Psoas muscle (tissue), 8 donors: ENCODE data around the gene TMEM119. TPM values are rescaled to one million over a fixed set of nuclear protein-coding genes. Genes with fewer than 3 reads are reported as not detected.

Experiments used
- ATAC-seq, 4 donors: fragments of 200-7000 bp; cut with Tn5 transposase; one replicate each; pipeline ENCODE4 v1.9.1; 2020; ENCODE audit warnings: moderate library complexity in 3 of 4, mild to moderate bottlenecking in 2 of 4
- DNase-seq, 2 donors: peaks; one replicate each; pipeline ENCODE4 v3.0.0-alpha.2; 2020
- H3K27ac ChIP-seq: fragments of 200-600 bp; one replicate; pipeline ENCODE4 v1.8.0; 2022
- H3K27me3 ChIP-seq, 3 donors: fragments of 200-600 bp in 1 of 3; one replicate each; pipeline versions ENCODE4 v1.6.1 to v1.8.0; 2013 to 2022; ENCODE audit warnings: low read length in 2 of 3, mild to moderate bottlenecking in 2 of 3, moderate library complexity in 1 of 3; ENCODE audit not compliant: insufficient read depth in 3 of 3
- H3K36me3 ChIP-seq, 2 donors: fragments of 200-600 bp in 1 of 2; one replicate each; pipeline versions ENCODE4 v1.6.1 to v1.8.0; 2013 to 2022; ENCODE audit warnings: low read depth in 1 of 2, mild to moderate bottlenecking in 1 of 2, moderate library complexity in 1 of 2; ENCODE audit not compliant: insufficient read depth in 1 of 2
- H3K4me1 ChIP-seq: fragments of 200-600 bp; one replicate; pipeline ENCODE4 v1.8.0; 2022
- H3K4me3 ChIP-seq: fragments of 200-600 bp; one replicate; pipeline ENCODE4 v1.8.0; 2022; ENCODE audit warnings: mild to moderate bottlenecking
- H3K9me3 ChIP-seq: fragments of 200-600 bp; one replicate; pipeline ENCODE4 v1.8.0; 2022
- WGBS, 3 donors: extraction: QIAGEN DNeasy Blood & Tissue Kit; methylation state at CpG; one replicate each; pipeline versions ENCODE4 v1.1.6 to v1.1.7; 2013; 5-methylcytosine and 5-hydroxymethylcytosine counted together
- intact Hi-C, 2 donors: fragments of 100-400 bp; cut with DNase I; formaldehyde crosslinking; loops; one replicate each; pipeline versions ENCODE4 v1.11.0 to v1.14.2; 2022
- polyA plus RNA-seq, 3 donors: library from polyadenylated mRNA; stranded (reverse); fragments of 200-250 nt; gene quantifications; one replicate each; pipeline ENCODE4 v1.2.3, GENCODE V29; 2013
- total RNA-seq, 4 donors: library from RNA; stranded (reverse); fragmentation: NEBNext Ultra II Directional in 2 of 4; extraction: Animal tissue kit (Norgen Biotek cat#: 25700) in 2 of 4; gene quantifications; one replicate each; pipeline versions ENCODE4 v1.2.1 to v1.2.4, GENCODE V29; 2021 to 2023
- TF ChIP-seq, protein P1 (sequence below): fragments of 200-600 bp; IDR thresholded peaks from one replicate; pipeline ENCODE4 v1.8.0; 2022; ENCODE audit warnings: antibody characterized with exemption
- donor health status: healthy with polysubstance abuse.
- donor health status: DM: no; HTN: no; CAD: no; lungs with moderate emphysema.
- donor health status: Bipolar disorder and iron deficiency.
- donor health status: healthy.
- donor health status: DM: yes; HTN: yes; CAD: no.
- donor health status: DM: no; HTN: no; CAD: no.
- donor health status: DM: no; HTN: no; CAD: no.
- donor health status: DM: yes; HTN: yes; CAD: no.

Gene TMEM119
- total and polyA plus RNA-seq, 7 donors = 0.25 to 2.6 (median 0.36) TPM

DNA sequence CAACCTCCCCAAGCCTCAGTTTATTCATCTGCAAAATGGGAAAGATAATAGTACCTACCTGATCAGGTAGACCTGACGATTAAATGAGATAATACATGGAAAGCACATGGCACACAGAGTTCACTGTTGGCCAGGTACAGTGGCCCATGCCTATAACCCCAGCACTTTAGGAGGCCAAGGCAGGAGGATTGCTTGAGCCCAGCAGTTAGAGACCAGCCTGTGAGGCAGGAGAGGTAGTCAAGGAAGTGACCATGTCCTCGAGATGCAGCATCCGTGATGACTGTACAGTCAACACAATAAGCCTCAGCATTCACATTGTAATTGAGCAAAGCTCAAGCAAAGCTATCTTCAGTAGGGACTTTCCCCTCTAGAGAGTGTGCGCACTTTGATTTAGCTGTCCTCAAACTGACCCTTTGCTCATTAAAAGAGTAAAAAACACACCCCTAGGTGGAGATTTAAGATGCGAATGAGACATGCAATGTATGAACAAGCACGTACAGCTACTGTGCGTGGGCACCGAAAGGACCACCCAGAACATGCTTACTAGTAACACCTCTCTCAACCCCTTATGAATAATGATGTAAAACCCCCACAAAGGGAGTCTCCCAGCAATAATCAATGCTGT is 25.6 kb downstream of the TMEM119 start:
- Histone ChIP-seq H3K27ac (no peak overlapping the region), H3K27me3 (no peaks in the 10 kb centered on the region), H3K4me1 (no peaks in the 10 kb centered on the region), H3K4me3 (no peak overlapping the region), H3K9me3 (no peaks in the 10 kb centered on the region), H3K36me3 (peaks cover 18 to 31% of the 10 kb centered on the region in 2 donors)
- TF ChIP-seq, protein P1, sequence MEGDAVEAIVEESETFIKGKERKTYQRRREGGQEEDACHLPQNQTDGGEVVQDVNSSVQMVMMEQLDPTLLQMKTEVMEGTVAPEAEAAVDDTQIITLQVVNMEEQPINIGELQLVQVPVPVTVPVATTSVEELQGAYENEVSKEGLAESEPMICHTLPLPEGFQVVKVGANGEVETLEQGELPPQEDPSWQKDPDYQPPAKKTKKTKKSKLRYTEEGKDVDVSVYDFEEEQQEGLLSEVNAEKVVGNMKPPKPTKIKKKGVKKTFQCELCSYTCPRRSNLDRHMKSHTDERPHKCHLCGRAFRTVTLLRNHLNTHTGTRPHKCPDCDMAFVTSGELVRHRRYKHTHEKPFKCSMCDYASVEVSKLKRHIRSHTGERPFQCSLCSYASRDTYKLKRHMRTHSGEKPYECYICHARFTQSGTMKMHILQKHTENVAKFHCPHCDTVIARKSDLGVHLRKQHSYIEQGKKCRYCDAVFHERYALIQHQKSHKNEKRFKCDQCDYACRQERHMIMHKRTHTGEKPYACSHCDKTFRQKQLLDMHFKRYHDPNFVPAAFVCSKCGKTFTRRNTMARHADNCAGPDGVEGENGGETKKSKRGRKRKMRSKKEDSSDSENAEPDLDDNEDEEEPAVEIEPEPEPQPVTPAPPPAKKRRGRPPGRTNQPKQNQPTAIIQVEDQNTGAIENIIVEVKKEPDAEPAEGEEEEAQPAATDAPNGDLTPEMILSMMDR = no peak
- ATAC-seq (no peak), DNase-seq (no peak)
- intact Hi-C loops = no loop called here
- 70 to 73% (median 71%) methylated on average over 8 of the region's 8 CpGs for WGBS, 3 donors

DNA sequence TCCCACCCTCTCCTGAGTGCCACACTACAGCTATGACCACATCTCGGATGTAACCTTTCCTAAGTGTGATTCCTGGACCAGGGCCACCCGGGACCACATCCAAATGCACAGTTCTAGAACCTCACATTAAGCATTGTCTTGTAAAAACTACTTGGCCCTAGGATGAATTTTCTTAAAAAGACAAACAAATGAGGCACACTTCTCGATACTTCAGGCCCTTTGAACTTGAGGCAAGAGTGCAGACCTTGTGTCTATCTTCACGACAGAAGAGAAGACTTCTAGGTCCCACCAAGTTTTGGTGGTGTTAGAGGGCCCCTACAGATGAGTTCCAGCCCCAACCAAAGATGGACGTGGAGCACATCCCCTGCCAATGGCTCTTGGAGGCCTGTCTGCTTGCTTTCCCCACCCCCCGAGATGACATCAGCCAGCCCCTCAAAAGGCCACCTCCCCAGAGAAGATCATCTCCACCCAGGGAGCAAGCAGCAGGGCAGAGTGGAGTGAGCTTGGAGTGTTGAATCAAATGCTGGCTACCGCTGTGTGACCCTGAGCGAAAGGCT is 26.2 kb downstream of the TMEM119 start:
- DNase-seq (no peak), ATAC-seq (no peak)
- no peak overlapping the region for H3K4me3 ChIP-seq
- H3K4me1 ChIP-seq = peaks cover 1% of the 10 kb centered on the region
- H3K27ac ChIP-seq = no peak overlapping the region
- intact Hi-C loops = no loop called here
- TF ChIP-seq, protein P1 = no peak
- WGBS, 3 donors = 86 to 89% (median 88%) methylated on average over 8 of the region's 8 CpGs
- no peaks in the 10 kb centered on the region for H3K9me3 ChIP-seq
- peaks cover 20 to 36% of the 10 kb centered on the region in 2 donors for H3K36me3 ChIP-seq
- no peaks in the 10 kb centered on the region for H3K27me3 ChIP-seq

- peaks cover 7% of the 10 kb centered on the region for H3K4me1 ChIP-seq
- H3K27me3 ChIP-seq = no peaks in the 10 kb centered on the region
- H3K4me3 ChIP-seq = no peak overlapping the region
- TF ChIP-seq, protein P1 = no peak
- H3K36me3 ChIP-seq = peaks cover 20 to 44% of the 10 kb centered on the region in 2 donors
- DNase-seq = no peak
- no peaks in the 10 kb centered on the region for H3K9me3 ChIP-seq
- 51 to 65% (median 60%) methylated on average over 3 of the region's 3 CpGs for WGBS, 3 donors
- ATAC-seq = no peak
- H3K27ac ChIP-seq = no peak overlapping the region
- intact Hi-C loops = no loop called here
Measured at GRCh38 chr12:108570743-108571608, 26.9 kb downstream of the TMEM119 start.

- Histone ChIP-seq H3K4me3 (no peak overlapping the region), H3K27me3 (no peaks in the 10 kb centered on the region), H3K4me1 (peaks cover 30% of the 10 kb centered on the region), H3K36me3 (peaks cover 29 to 65% of the 10 kb centered on the region in 2 donors), H3K9me3 (no peaks in the 10 kb centered on the region), H3K27ac (peak overlapping the region; percentile 32)
- 65 to 72% (median 70%) methylated on average over 10 of the region's 10 CpGs for WGBS, 3 donors
- no peak for DNase-seq
- TF ChIP-seq, protein P1 = no peak
- intact Hi-C loops = loop anchor here (5.0 to 10.0 kb wide), 3 partner anchors 236 to 384 kb away; partner anchors contain the start of gene SSH1 (in 1 of the 2)
- no peak for ATAC-seq
Measured at GRCh38 chr12:108568338-108569154, 29.3 kb downstream of the TMEM119 start.
